HUES6 (cell line): ENCODE results near the gene TCF20.

Experiments used
- H3K27ac ChIP-seq: 2 replicates; pipeline ENCODE4 v1.7.0; 2013; ENCODE audit warnings: low read depth, mild to moderate bottlenecking, low read length, inconsistent platforms
- H3K27me3 ChIP-seq: 2 replicates; pipeline ENCODE4 v1.6.1; 2013; ENCODE audit warnings: low read length; ENCODE audit not compliant: control insufficient read depth, insufficient read depth
- H3K36me3 ChIP-seq: 2 replicates; pipeline ENCODE4 v1.6.1; 2013; ENCODE audit warnings: low read length; ENCODE audit not compliant: control insufficient read depth, insufficient read depth
- H3K4me1 ChIP-seq: 2 replicates; pipeline ENCODE4 v1.6.1; 2013; ENCODE audit warnings: low read length; ENCODE audit not compliant: control insufficient read depth, insufficient read depth
- H3K4me3 ChIP-seq: 2 replicates; pipeline ENCODE4 v1.5.1; 2013; ENCODE audit warnings: low read depth, low read length
- H3K9ac ChIP-seq: one replicate; pipeline ENCODE4 v1.6.1; 2013; ENCODE audit warnings: mild to moderate bottlenecking, low read length
- H3K9me3 ChIP-seq: 2 replicates; pipeline ENCODE4 v1.6.1; 2013; ENCODE audit warnings: low read depth, low read length; ENCODE audit not compliant: control insufficient read depth, insufficient read depth

Gene TCF20

DNA sequence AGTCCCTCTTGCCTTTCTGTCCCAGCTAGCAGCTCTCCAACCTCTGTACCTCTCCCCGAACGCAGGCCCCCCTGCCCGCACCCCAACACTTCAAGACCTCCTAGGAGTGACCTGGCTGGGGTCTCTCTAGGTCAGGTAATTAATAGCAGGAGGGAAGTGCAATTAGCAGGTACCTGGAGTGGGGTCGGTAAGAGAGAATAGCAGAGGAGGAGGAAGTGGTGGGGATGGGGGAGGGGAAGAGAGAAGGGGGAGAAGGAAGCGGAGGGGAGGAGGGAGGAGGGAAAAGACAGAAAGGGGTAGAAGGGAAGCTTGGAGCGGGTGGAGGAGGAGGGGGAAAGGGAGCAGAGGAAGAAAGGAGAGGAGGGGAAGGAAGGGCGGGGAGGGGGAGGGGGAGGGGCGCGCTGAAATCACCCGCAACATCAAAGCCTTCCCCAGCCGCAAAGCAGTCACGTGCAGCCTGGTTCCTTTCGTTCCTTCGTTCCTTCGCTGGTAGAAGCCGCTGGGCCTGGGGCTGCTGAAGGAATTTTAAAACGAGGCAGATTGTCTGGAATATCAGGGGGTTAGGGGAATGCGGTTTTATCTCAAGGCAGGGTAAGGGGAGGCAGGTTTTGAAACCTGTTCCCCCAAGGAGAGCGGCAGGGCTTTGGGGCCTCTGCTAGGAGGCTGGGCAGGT lies 29.3 kb upstream of the TCF20 start:
- peak overlapping the region; percentile 65 for H3K9ac ChIP-seq

GRCh38 chr22:42298746-42299145 lies 28.3 kb upstream of the TCF20 start:
- Histone ChIP-seq H3K4me1 (peaks cover 64% of the 10 kb centered on the region), H3K4me3 (no peak overlapping the region), H3K36me3 (no peaks in the 10 kb centered on the region), H3K9me3 (no peaks in the 10 kb centered on the region), H3K27ac (no peak overlapping the region), H3K9ac (no peak overlapping the region), H3K27me3 (peaks cover 7% of the 10 kb centered on the region; the same call in 1 of the 2 replicates)

More for the DNA sequence above, 29.3 kb upstream of the TCF20 start:
- Histone ChIP-seq H3K9me3 (no peaks in the 10 kb centered on the region), H3K27me3 (peaks cover 11% of the 10 kb centered on the region; the same call in 1 of the 2 replicates), H3K4me3 (peak overlapping the region; percentile 49), H3K36me3 (no peaks in the 10 kb centered on the region), H3K27ac (no peak overlapping the region; the same call in 1 of the 2 replicates), H3K4me1 (peaks cover 73% of the 10 kb centered on the region)

- H3K9ac ChIP-seq, result no peak overlapping the region
- no peak overlapping the region for H3K4me3 ChIP-seq
- no peaks in the 10 kb centered on the region for H3K9me3 ChIP-seq
- H3K27ac ChIP-seq, result no peak overlapping the region
- H3K36me3 ChIP-seq, result no peaks in the 10 kb centered on the region
- peaks cover 7% of the 10 kb centered on the region; the same call in 1 of the 2 replicates for H3K27me3 ChIP-seq
- H3K4me1 ChIP-seq, result peaks cover 68% of the 10 kb centered on the region
Measured at GRCh38 chr22:42297778-42298177, 27.3 kb upstream of the TCF20 start.

DNA sequence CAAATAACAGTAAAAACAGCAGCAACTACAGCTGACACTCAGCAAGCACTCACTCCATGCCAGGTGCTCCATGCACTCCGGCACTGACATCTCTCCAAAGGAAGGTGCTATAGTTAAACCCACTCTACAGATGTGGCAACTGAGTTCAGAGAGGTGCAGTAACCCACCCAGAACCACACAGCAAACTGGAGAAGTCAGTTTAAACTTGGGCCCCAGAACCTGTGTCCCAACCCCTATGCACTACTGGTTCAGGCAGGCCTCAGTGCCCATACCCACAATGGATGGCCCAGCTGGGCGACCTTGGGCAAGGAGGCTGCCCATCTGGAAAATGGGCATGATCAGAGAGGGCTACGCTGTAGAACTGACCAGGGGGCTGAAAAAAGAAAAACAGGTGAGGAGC lies 26.4 kb upstream of the TCF20 start:
- Histone ChIP-seq H3K4me1 (peaks cover 70% of the 10 kb centered on the region), H3K27me3 (no peaks in the 10 kb centered on the region), H3K36me3 (no peaks in the 10 kb centered on the region), H3K9ac (no peak overlapping the region), H3K27ac (no peak overlapping the region), H3K9me3 (no peaks in the 10 kb centered on the region), H3K4me3 (no peak overlapping the region)

DNA sequence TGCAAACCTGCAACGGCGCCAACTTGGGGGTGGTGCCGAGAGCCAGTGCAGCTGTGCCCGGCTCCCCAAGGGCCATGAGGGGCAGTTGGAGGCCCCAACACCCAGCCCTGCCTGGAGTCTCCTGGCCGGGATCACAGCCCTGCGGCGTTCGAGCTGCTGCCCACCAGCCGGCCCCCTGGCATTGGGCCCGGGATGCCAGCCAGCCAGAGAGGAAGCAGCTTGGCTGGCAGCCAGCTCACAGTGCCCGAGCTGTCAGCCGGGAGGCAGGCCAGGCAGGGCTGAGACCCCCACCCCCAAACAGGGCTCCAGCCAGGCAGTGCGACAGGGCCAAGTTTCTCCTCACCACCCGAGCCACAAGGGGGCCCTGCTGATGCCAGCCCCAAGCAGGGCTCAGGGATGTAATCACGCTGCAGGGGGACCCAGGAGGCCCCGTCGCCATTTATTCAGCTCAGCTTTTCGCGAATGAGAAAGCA lies 26.0 kb upstream of the TCF20 start:
- Histone ChIP-seq H3K9ac (no peak overlapping the region), H3K9me3 (no peaks in the 10 kb centered on the region), H3K4me3 (no peak overlapping the region), H3K27me3 (no peaks in the 10 kb centered on the region), H3K36me3 (no peaks in the 10 kb centered on the region), H3K27ac (no peak overlapping the region), H3K4me1 (peaks cover 66% of the 10 kb centered on the region)

DNA sequence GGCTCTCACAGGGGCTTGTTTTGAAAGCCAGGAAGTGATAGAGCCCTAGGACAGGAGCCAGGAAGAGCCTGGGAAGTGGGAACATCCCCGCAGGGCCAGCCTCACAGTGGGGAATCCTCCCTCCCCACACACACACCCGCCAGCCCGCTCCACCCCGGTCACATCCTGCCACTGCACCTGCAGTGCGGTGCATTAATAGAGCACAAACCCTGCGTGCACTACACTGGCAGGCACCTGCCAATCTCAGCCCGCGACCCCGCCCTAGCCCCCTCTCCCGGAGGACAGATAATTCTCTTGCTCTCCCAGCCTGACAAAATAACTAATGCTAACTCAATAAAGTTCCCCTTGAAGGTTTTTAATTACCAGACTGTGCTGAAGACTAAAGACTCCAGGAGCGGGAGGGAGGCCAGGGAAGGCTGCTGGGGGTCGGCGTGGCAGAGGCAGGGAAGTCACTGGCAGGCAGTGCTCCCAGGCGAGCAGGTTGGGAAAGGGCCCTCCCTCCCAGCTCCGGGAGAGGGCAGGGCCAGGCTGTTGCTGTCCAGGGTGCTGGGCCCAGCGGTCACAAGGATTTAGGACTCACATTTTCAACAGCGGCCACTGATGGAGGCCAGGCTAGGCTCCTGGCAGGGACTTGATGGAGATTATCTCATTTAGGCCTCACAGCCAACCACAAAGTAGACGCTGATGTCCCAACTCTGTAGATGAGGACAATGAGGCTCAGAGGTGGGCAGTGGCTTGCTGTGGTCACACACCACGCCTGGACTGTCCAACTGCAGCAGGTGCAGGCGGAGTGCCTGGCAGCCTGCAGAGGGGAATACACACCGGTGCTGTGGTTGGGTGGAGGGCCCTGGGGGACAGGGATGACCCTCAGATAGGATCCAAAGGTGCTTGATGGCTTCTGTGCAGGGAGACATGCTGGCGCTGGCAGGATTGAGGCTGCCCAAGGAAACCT lies 23.9 kb upstream of the TCF20 start:
- Histone ChIP-seq H3K4me1 (peaks cover 47% of the 10 kb centered on the region), H3K9ac (no peak overlapping the region), H3K27me3 (no peaks in the 10 kb centered on the region), H3K27ac (no peak overlapping the region), H3K4me3 (0 out of 2 replicates have a peak overlapping the region, but pooled peaks have one; percentile 2), H3K9me3 (no peaks in the 10 kb centered on the region), H3K36me3 (no peaks in the 10 kb centered on the region)

DNA sequence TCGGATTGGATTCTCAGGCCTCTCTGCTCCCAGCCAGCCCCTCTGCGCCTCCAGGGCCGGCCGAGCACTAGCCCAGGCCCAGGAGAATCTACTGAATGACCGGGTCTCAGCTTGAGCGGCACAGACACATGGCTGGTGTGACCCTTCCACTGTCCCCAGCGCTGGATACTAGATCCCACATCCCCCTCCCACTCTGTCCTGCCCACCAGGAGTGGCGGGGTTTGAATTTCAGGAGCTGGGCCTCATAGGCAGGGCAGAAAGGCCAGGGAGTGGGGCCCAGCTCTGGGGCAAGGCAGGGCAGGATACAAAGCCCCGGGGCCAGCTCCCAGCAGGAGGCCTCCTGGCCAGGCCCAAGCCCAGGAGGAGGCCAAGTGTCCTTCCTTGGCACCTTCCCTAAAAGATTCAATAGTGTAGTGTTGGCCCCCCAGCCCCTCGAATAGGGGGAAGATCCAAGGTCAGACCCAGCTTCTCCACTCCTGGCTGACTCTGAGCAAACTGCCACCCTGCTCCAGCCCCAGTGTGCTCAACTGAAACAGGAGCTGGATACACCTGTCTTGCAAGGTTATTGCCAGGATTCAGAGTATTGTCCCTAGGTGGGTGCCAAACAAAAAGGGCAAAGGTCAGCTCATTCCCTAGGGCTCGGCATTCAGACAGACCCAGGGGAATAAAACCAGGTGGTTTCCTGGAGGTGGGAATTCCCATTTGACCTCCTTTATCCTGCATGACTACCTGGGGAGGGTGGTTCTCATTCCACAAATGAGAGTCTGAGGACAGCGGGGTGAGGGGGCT lies 22.5 kb upstream of the TCF20 start:
- H3K9me3 ChIP-seq, result no peaks in the 10 kb centered on the region
- H3K27me3 ChIP-seq, result no peaks in the 10 kb centered on the region
- H3K9ac ChIP-seq, result no peak overlapping the region
- H3K27ac ChIP-seq, result no peak overlapping the region
- no peaks in the 10 kb centered on the region for H3K36me3 ChIP-seq
- H3K4me1 ChIP-seq, result peaks cover 34% of the 10 kb centered on the region
- H3K4me3 ChIP-seq, result no peak overlapping the region

DNA sequence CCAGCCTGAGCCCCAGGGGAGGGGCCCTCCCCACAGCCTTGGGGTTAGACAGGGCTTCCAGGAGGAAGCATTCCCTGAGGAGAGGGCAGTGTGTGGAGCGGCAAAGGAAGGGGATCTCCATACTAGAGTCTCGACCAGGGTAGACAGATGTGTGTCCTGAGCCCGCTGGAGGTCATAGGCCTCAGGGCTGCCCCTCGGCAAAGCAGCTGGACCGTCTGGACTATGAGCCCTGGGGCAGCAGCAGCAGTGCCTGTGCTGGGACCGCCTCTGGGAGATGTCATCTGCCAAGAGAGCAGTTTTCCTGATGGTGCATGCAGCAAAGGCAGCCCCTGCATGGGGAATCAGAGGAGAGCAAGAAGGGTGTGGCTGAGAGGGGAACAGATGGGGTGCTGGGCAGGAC lies 20.8 kb upstream of the TCF20 start:
- peaks cover 10% of the 10 kb centered on the region for H3K27me3 ChIP-seq
- no peak overlapping the region for H3K27ac ChIP-seq
- no peaks in the 10 kb centered on the region for H3K9me3 ChIP-seq
- H3K4me1 ChIP-seq, result peaks cover 20% of the 10 kb centered on the region
- no peak overlapping the region for H3K9ac ChIP-seq
- no peak overlapping the region for H3K4me3 ChIP-seq
- no peaks in the 10 kb centered on the region for H3K36me3 ChIP-seq

GRCh38 chr22:42289671-42290541 lies 19.5 kb upstream of the TCF20 start:
- Histone ChIP-seq H3K36me3 (no peaks in the 10 kb centered on the region), H3K4me3 (no peak overlapping the region), H3K27me3 (peaks cover 23% of the 10 kb centered on the region), H3K9me3 (no peaks in the 10 kb centered on the region), H3K4me1 (peaks cover 20% of the 10 kb centered on the region), H3K27ac (no peak overlapping the region), H3K9ac (no peak overlapping the region)

- H3K27ac ChIP-seq, result no peak overlapping the region
- no peaks in the 10 kb centered on the region for H3K9me3 ChIP-seq
- peaks cover 34% of the 10 kb centered on the region for H3K27me3 ChIP-seq
- H3K36me3 ChIP-seq, result no peaks in the 10 kb centered on the region
- peaks cover 20% of the 10 kb centered on the region for H3K4me1 ChIP-seq
- no peak overlapping the region for H3K9ac ChIP-seq
- no peak overlapping the region for H3K4me3 ChIP-seq
Measured at GRCh38 chr22:42288791-42289190, 18.3 kb upstream of the TCF20 start.
